GM21529 (cell line): Measurements from ENCODE around the gene ISG20L2.

ENCODE experiments used
- ATAC-seq: cut with Tn5 transposase; IDR thresholded peaks from one replicate; pipeline ENCODE4 v1.9.1; 2021; ENCODE audit not compliant: unreplicated experiment

ISG20L2 gene

DNA sequence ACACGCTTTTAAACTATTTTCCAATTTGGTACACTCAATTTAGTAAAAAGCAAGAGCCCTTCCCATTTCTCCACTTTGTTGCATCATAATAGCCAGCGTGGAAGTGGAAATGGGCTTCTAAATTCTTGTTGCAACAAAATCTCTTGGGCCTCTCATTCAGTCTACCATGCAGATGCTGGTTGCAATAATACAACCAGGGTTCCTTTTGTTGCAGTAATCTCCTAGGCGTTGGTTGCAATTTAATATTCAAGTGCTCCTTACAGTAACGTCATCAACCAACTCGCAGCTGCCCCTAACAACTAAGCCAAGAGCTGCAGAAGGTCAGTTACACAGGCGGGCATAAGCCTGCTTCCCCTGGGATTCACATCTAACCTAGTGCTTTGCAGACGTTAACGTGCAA is 25.7 kb upstream of the ISG20L2 start:
- ATAC-seq, result no peak

DNA sequence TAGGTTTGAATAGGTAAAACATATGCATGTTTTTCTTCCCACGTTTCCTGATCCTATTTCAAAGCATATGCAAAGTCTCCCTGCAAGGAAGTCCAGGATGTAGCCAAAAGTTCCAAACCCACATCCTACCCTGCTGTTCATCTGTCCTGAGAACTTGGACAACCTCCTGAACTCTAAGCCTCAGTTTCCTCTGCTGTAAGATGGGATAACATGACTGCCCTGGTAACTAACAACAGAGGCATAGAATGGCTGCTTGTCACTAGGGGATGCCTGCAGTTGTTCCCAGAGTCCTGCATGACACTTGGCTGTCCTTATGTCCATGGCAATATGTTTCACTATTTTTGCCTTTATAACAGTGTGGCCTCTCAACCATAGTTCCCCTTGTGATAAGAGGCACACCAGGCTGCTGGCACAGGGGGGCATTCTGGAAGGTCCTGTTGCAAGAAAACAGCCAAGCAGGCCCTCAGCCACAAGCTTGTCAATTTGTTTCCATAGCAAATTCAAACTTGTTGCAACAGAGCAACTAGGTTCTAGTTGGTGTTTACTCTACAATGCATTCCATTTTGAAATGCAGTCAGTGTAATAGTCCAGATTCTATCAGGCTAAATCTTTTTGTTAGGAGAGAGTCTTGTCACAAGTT is 24.4 kb upstream of the ISG20L2 start:
- no peak for ATAC-seq

DNA sequence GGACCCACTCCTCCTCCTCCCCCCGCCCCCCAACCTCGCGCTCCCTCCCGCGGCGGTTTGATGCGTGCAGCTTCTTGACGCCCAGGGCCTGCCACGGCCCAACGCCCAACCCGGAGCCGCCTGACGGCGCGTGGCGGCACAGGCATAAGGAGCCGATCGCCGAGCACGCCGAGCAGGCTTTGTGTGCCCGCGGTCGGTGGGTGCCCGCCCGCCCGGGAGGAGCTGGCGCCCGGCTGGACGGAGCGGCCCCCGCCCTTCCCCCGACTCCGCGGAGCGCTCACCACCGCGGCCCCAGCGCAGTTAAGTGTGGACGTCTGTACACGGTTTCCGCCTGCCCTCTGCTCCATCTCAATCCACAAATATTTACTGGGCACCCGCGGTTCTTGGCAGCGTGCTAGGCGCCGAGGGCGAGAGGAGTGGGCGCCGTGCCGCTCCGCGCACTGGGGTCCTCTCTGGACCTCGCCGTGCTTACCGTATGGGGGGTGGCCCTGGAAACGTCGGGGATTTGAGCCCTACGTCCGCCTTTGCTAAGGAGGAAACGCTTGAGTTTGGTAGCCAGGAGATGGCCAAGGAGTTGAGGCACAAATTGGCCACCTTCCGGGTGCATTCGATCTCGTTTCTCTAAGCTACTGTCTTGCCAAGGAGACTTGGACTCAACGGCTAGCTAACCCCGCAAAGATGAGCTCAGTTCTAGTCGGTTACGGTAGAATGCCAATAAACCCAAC is 23.4 kb upstream of the ISG20L2 start:
- ATAC-seq, result peak; percentile 59

DNA sequence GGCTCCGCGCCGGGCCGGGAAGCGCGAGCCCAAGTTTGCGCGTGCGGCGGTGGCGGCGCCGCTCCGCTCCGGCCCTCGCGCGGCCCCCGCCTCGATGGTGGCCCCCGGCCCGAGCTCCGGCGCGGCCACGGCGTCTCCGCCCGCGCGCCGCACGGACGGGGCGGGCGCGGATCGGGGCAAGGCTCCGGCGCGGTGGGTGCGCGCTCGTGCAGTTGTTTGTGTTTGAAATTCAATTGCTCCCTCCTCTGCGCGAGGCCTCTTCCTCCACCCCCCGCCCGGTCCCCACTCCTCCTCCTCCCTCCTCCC is 22.8 kb upstream of the ISG20L2 start, which contains the start of gene HDGF:
Gene HDGF, minus strand, starts transcription at position 225 of the 306 bp plus-strand sequence. CDS start 246 bp downstream, outside the sequence.
- ATAC-seq, result no peak

DNA sequence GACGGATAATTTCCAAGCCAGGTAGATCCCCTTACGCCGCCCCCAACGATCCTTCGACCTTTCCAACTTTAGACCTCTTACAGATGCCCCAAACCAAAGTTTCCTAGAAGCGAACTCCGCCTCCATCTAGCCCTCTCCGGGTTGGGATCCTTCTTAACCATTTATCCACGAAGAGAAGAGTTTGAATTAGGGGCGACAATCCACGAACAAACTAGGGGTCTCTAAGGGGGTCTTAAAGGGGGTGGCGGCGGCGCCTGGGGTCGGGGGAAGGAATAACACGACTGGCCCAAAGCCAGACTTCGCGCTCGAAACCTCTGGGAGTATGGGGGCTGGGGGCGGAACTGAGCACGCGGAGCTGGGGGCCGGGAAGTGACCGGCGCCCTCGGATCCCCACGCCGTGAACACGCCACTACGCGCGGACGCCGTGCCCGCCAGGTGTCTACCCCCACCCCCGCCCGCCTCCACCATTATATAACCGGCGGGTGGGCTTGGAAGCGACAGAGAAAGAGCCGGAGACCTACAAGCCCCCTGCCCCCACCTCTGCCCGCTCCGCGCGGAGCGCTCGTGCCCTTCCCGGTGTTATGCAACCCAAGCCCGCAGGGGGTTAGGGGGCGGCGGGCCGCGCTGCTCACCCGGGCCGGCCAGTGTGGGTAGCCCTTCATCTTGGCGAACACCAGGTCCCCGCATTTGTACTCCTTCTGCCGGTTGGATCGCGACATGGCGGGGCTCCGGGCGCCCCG is 22.3 kb upstream of the ISG20L2 start:
- ATAC-seq, result peak; percentile 13

DNA sequence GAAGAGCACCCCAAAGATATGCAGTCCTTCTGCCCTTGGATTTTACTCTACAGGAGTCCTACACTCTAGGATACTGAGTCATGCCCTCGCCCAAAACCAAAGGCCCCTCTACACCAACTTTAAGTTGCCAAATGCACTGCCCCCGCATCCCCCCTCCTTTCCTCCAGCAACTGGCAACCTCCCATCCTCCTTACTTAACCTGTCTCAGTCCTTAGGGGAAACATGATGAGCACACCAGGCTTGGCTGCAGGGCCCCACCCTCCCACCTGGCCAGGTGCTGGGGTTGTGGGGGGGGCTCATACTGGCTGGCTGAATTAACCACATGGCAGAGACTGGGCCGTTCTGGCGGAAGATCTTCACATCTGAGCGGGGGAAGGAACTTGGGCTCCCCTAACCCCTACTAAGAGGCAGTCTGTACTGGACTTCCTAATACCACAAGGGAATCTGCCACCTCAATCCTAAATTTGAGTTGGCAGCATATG is 21.7 kb upstream of the ISG20L2 start:
- no peak for ATAC-seq

DNA sequence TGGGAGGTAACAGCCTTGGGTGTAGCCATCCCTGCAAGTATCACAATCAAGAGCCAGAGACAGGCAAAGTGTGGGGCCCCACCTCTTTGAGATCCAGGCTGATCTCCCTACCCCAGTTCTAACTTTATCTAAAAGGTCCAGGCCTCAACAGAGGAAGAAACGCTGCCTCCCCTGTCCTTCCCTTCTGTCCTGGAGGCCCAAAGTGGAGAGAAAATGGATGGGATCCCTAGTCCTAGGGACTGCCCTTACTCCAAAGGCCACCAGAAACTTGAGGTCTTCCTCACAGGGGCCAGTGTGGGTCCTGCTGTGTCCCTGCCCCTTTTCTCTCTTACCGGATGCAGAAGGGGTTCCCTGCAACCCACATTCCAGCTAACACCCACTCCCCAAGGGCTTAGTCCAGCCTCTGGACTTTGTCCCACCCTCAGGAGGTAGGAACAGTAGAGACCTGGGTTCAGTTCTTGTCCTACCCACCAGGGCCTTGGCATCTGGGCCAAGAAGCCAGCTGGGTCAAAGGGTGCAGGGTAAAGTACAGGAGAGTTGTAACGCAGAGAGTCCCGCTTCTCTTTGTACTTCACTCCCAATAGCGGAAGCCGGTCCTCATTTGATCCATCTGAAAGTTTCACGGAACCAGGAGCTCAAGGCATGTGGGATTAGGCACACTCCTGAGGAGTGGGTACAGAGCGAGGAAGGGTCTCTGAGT is 21.0 kb upstream of the ISG20L2 start:
- no peak for ATAC-seq

DNA sequence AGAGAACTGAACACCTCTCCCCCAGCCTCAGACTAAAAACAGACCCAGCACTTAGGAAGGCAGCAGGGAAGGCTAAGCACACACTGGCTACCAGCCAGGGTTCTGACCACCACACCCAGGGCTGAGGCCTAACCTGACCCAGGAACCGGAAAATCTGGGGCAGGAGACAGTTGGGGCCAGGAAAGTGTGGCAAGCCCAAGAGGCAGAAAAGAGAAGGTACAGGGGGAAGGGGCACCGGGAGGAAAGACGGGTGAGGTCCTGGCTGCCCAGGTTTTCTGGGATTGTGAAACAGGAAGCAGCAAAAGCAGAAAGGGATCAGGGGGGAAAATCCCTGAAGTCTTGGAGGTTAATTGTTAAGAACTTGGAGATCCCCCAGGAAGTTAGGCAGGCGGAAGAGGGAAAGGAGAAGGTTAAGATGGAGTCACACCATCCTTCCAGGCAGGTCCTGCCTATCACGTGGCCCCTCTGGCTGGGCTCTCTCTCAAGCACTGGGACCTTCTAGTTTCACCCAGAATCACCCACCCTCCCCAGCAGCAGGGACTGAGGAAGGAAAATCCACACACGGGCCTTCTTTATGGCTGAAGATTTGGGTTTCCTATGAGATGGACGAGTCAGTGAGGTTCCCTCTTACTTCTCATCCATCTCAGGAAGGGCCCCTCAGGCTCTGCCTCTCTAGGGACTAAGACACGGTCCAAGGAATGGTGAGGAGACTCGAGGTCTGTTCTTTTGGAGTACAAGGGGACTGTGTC is 20.3 kb upstream of the ISG20L2 start:
- ATAC-seq, result no peak

DNA sequence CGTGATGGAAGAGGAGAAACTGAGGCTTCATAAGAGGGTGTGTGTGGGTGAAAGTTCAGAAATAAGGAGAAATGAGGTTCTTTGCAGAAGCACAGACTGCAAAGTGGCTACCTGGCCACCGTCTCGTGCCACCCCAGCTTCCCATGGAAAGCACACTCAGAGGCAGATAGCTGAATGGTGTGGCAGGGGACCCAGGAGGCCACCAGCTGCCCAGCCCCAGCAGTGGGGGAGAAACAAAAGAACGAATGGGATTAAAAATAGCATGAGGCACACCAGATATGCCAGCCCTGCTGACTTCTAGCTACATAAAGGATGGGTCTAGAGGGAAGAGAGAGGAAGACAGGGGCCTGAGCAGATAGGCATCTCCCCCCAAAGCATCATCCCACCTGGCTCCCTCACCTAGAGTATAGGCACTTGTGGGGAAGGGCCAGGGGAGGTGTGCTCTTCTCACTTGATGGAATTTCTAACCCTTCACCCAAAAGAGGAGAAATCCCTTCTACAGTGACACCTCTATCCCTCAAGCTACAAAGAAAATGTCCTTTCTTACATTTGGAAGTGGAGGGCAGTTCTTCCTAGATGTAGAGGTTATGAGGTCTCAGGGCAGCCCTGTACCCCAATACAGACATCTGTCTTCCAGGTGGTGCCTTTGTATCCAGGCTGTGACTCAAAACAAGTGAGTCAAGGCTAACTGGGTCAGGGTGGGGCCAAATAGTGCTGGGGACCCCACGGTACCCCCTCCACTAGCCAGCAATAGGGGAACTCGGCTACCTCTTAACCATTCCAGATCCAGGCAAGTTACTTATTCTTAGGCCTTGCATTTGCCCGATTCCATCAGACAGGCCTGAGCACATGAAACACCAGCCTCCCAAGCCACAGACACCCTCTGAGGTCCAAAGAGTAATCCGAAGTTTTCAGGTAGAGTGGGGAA is 19.4 kb upstream of the ISG20L2 start:
- no peak for ATAC-seq

DNA sequence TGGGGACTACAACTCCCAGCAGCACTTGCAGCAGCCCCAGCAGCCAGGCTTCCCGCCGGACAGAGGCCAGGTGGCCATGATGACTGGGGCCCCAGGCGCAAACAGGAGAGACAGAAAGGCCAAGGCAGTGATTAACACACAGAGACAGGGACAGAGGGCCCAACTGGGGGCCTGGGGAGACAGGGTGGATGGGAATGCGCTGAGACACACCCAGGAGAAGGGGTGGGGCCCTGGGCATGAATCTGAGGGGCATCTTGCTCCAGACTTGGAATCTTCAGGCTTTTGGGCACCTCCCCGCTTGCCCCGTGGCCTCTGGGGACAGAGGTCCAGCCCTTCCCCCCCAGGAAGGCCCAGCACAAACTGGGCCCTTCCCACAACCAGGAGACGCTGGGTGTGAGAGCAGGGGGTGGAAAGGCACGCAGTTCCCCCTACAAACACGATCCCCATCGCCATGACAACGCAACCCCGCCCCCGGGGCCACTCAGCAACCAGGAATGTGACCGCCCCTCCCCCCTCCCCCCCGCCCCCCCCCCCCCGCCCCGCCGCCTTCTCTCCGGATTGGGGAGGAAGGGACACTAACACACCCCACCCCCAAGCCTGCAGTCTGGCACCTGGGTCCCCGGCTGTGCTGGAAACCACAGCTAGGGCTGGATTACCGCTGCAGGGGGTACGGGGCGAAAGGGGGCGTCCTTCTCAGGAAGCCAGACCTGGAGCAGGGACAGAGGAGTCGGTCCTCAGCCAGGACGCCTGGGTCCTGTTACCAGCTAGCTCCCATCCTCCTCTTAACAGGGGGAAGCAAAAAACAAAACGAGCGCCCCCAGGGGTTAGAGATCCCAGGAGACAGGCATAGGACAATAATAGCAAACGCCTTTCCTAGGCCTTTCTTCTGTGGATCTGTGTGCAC is 18.4 kb upstream of the ISG20L2 start:
- no peak for ATAC-seq

DNA sequence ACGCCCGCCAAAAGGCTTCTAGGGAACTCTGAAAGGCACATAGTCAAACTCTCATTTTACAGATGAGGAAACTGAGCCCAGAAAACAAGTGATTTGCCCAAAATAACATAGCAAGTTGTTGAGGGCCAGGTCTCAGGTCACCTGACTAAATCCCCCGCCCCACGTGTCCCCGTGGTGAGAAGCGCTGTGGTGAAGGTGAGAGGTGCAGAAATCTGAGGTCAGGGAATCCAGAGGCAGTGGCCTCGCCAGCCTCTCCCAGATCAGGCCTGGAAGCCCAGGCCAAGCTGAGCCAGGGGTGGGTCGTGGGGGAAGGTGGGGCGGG is 17.8 kb upstream of the ISG20L2 start:
- no peak for ATAC-seq

DNA sequence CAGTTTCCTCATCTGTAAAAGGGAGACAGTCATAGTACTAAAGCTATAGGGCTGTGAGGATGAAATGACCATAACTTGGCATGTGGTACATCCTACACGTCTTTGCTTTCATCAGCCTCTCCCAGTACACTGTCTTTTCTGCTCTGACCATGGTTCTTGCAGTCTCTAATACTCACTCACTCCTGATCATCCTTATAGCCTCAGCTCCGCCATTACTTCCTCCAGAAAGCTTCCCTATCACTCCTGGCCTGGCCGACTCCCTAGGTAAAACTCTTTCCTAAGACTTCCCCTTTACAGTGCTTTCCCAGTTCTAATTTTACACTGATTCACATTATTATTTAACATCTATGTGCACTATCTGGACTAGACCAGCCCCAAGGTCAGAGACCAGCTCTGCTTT is 17.3 kb upstream of the ISG20L2 start:
- ATAC-seq, result no peak

DNA sequence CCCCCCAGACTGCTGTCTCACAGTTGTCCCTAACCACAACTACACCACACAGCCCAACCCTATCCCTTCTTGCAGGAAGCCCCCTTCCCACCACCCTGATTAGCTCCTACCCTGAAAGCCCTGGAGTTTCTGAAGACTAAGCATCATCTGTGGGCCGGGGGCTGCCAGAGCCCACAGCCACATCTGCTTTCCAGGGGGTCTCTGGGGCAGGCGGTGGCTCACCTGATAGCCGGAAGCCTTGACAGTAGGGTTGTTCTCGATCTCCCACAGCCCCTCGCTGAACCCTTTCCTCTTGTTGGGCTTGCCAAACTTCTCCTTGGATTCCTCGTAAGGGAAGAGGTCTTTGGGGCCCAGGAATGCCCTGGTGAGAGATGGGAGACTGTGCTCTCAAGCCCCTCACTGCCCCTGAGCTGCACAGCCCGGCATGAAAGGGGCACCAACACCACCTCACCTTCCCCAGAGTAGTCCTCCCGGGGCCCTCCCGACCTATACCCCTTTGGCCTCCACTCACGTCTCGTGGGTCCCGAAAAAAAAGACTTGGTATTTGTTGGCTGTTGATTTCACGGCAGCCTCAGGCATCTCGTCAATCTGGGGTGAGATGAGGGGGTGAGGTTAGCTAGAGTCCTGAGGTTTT is 16.3 kb upstream of the ISG20L2 start:
- ATAC-seq, result no peak

DNA sequence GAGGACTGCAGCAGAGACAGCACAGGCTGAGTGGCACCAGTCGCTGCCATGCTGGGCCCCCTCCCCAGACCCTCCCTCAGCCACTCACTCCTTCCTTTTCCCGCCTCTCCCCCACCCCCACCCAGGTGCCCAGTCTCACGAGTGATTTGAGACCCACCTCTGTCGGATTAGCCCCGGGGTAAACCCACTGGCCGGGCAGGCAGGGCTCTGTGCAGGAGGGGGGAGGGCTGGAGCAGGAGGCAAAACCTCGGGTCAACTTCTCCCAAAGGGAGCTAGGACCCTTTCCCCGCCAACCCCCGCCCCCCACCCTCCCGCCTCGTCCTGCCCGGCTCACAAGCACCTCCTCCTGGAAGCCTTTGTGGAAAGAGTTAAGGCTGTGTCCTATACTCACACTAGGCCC is 15.8 kb upstream of the ISG20L2 start:
- ATAC-seq, result no peak

DNA sequence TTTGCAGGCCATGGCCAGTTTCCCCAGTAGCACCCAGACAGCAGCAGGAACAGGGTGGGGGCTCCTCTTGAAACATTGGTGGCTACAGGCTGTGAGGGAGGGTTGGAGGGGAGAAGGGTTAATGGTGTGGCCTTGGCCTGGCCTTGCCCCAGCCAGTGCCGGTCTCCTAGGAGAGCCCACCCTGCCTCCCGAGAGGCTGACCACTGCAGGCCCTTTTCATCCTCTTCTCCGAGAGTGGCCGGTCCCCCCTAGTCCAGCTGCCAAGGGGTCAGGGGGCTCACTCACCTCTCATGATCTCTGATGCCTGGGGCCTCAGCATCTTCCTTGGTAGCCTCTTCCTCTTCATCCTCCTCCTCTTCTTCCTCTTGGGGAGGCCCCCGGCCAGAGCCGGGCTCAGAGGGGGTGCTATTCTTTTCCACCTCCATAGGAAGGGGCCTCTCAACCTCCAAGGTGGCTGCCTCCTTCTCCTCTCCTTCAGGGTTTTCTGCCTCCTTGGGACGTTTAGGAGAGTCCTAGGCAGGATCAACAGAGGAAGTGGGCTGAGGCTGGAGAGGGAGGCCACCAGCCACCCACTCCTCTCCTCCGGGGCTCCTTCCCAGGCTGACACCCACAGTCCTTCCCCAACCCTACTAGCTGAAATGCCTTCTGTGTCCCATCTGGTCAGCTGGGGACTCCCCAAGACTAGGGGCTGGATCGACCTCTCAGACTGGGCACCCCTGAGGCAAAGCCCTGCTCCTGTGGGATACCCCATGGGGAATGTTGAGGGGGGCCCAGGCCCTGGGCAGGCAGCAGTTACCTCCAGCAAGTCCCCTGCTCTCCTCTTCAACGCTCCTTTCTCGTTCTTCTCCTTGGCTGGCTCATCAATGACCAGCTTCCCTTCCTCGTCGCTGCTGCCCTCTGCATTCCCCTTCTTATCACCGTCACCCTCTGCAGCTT is 15.1 kb upstream of the ISG20L2 start:
- no peak for ATAC-seq

DNA sequence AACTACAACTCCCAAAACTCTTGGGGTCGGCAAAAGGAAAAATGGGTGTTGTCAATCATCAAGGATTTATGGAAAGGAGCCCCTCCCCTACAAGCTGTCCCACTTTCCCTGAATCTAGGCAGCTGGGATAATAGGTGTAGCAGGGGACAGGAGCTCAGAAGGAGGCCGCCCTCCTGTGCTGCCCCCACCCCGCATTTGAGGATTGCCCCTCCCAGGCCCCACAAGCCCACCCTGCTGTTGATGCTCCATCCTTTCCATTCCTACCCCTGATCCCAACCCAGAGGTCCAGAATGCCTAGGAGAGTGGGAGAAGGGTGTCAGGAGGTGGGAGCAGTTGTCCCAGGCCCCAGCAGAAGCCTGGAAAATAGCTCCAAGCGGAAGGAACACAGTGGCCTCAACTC is 14.2 kb upstream of the ISG20L2 start:
- no peak for ATAC-seq

DNA sequence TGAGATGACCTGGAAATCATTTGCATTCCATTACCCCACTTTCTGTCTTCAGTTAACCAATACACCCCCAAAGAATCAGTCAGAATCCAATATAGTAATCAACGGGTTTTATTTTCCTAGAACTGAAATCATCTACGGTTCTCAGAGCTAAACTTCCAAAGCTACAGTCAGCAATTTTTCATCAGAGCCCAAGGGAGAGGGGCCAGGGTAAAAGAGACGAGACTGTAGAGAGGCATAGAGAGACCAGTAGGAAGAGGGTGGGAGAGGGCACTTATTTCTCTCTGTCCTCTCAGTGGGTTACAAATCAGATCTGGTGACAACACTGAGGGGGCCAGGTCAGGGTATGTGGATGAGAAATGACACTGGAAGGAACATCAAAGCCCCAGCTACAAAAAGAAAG is 13.5 kb upstream of the ISG20L2 start:
- ATAC-seq, result no peak
